Mesendoderm (in vitro differentiated cells): ENCODE results near the gene PLA2G6.
"Not testable (repeated sequence)": the region's sequence is repeated elsewhere in the genome, so short reads cannot be mapped to it uniquely, and the experiment has no call there.

Experiments
- DNase-seq: peaks from one replicate; pipeline ENCODE4 v3.0.0; 2013
- H2AK5ac ChIP-seq: 2 replicates; pipeline ENCODE4 v1.6.1; 2013; ENCODE audit warnings: low read length, inconsistent platforms
- H2BK120ac ChIP-seq: 2 replicates; pipeline ENCODE4 v1.6.1; 2013; ENCODE audit warnings: low read depth, mild to moderate bottlenecking, low read length, moderate library complexity, mixed read lengths
- H2BK15ac ChIP-seq: replicated peaks from 2 replicates; pipeline ENCODE4 v1.6.1; 2013; ENCODE audit warnings: low read depth, mild to moderate bottlenecking, moderate library complexity
- H2BK5ac ChIP-seq: 2 replicates; pipeline ENCODE4 v1.6.1; 2013; ENCODE audit warnings: low read length, inconsistent platforms
- H3K18ac ChIP-seq: 2 replicates; pipeline ENCODE4 v1.6.1; 2013; ENCODE audit warnings: mild to moderate bottlenecking, low read length, mixed read lengths
- H3K23ac ChIP-seq: one replicate; pipeline ENCODE4 v1.6.1; 2013; ENCODE audit warnings: low read length
- H3K27ac ChIP-seq: 2 replicates; pipeline ENCODE4 v1.5.1; 2013; ENCODE audit warnings: low read depth, mild to moderate bottlenecking, inconsistent platforms, low read length, moderate library complexity
- H3K27me3 ChIP-seq: 2 replicates; pipeline ENCODE4 v1.6.1; 2013; ENCODE audit warnings: low read length, control low read depth, mild to moderate bottlenecking, inconsistent platforms; ENCODE audit not compliant: insufficient read depth, poor library complexity
- H3K36me3 ChIP-seq: 2 replicates; pipeline ENCODE4 v1.6.1; 2013; ENCODE audit warnings: low read length, inconsistent platforms; ENCODE audit not compliant: control insufficient read depth, insufficient read depth
- H3K4ac ChIP-seq: one replicate; pipeline ENCODE4 v1.6.1; 2013; ENCODE audit warnings: low read depth, mild to moderate bottlenecking, low read length, moderate library complexity
- H3K4me1 ChIP-seq: 2 replicates; pipeline ENCODE4 v1.6.1; 2013; ENCODE audit warnings: low read depth, low read length, inconsistent platforms; ENCODE audit not compliant: control insufficient read depth
- H3K4me2 ChIP-seq: 2 replicates; pipeline ENCODE4 v1.6.1; 2013; ENCODE audit warnings: low read length
- H3K4me3 ChIP-seq: 2 replicates; pipeline ENCODE4 v1.5.1; 2013; ENCODE audit warnings: mild to moderate bottlenecking, low read length
- H3K56ac ChIP-seq: one replicate; pipeline ENCODE4 v1.6.1; 2013; ENCODE audit warnings: low read length
- H3K79me1 ChIP-seq: 2 replicates; pipeline ENCODE4 v1.6.1; 2013; ENCODE audit warnings: low read length, inconsistent platforms
- H3K79me2 ChIP-seq: 2 replicates; pipeline ENCODE4 v1.6.1; 2013; ENCODE audit warnings: mild to moderate bottlenecking, low read length; ENCODE audit not compliant: control insufficient read depth, insufficient read depth
- H3K9ac ChIP-seq: 2 replicates; pipeline ENCODE4 v1.6.1; 2013; ENCODE audit warnings: low read length, inconsistent platforms
- H4K5ac ChIP-seq: one replicate; pipeline ENCODE4 v1.6.1; 2013; ENCODE audit warnings: low read length
- H4K8ac ChIP-seq: one replicate; pipeline ENCODE4 v1.6.1; 2013; ENCODE audit warnings: low read depth, mild to moderate bottlenecking, control low read depth, low read length, moderate library complexity
- WGBS: extraction: QIAGEN DNeasy Blood & Tissue Kit; methylation state at CpG from one replicate; pipeline ENCODE4 v1.1.7; 2013; ENCODE audit warnings: low lambda C conversion rate, missing lambda C conversion rate; ENCODE audit not compliant: insufficient coverage; ENCODE audit errors: extremely low coverage; 5-methylcytosine and 5-hydroxymethylcytosine counted together

PLA2G6 gene

GRCh38 chr22:38124236-38124974 is 57.2 kb downstream of the PLA2G6 start:
- no peak overlapping the region for H3K4ac ChIP-seq
- H3K79me2 ChIP-seq = no peaks in the 10 kb centered on the region
- H3K79me1 ChIP-seq = no peaks in the 10 kb centered on the region
- no peak overlapping the region for H4K8ac ChIP-seq
- H3K23ac ChIP-seq = no peak overlapping the region
- H2BK15ac ChIP-seq = no peak overlapping the region
- H3K18ac ChIP-seq = no peak overlapping the region
- H2BK120ac ChIP-seq = no peak overlapping the region
- H2AK5ac ChIP-seq = no peak overlapping the region
- no peaks in the 10 kb centered on the region for H3K36me3 ChIP-seq
- H4K5ac ChIP-seq = no peak overlapping the region
- H3K4me3 ChIP-seq = no peak overlapping the region
- no CpG with 5 or more reads among the region's 21 CpGs for WGBS
- H3K56ac ChIP-seq = no peak overlapping the region
- H2BK5ac ChIP-seq = no peak overlapping the region
- DNase-seq = peak; percentile 66
- no peaks in the 10 kb centered on the region for H3K27me3 ChIP-seq
- H3K4me2 ChIP-seq = no peak overlapping the region
- no peak overlapping the region for H3K9ac ChIP-seq
- no peak overlapping the region for H3K27ac ChIP-seq
- no peaks in the 10 kb centered on the region for H3K4me1 ChIP-seq

- no peak overlapping the region for H2AK5ac ChIP-seq
- H3K79me1 ChIP-seq = no peaks in the 10 kb centered on the region
- H3K27me3 ChIP-seq = no peaks in the 10 kb centered on the region
- no peak overlapping the region for H3K9ac ChIP-seq
- no peaks in the 10 kb centered on the region for H3K4me1 ChIP-seq
- H2BK5ac ChIP-seq = no peak overlapping the region
- H4K5ac ChIP-seq = no peak overlapping the region
- H3K36me3 ChIP-seq = no peaks in the 10 kb centered on the region
- no peak overlapping the region for H3K4me3 ChIP-seq
- H3K4me2 ChIP-seq = no peak overlapping the region
- no peak for DNase-seq
- H3K23ac ChIP-seq = no peak overlapping the region
- no peak overlapping the region for H3K56ac ChIP-seq
- no peak overlapping the region for H3K27ac ChIP-seq
- no peak overlapping the region for H3K4ac ChIP-seq
- no peak overlapping the region for H3K18ac ChIP-seq
- WGBS = no CpG with 5 or more reads among the region's 6 CpGs
- H2BK15ac ChIP-seq = no peak overlapping the region
- H2BK120ac ChIP-seq = no peak overlapping the region
- H3K79me2 ChIP-seq = no peaks in the 10 kb centered on the region
- H4K8ac ChIP-seq = no peak overlapping the region
These were observed 59.0 kb downstream of the PLA2G6 start for GRCh38 chr22:38122616-38123015.

- H4K8ac ChIP-seq = no peak overlapping the region
- H3K36me3 ChIP-seq = no peaks in the 10 kb centered on the region
- no peak overlapping the region for H4K5ac ChIP-seq
- H3K27ac ChIP-seq = no peak overlapping the region
- no peaks in the 10 kb centered on the region for H3K4me1 ChIP-seq
- H3K4me2 ChIP-seq = no peak overlapping the region
- H2AK5ac ChIP-seq = no peak overlapping the region
- H3K27me3 ChIP-seq = no peaks in the 10 kb centered on the region
- H2BK15ac ChIP-seq = no peak overlapping the region
- no CpG with 5 or more reads among the region's 28 CpGs for WGBS
- H3K56ac ChIP-seq = no peak overlapping the region
- H3K4ac ChIP-seq = no peak overlapping the region
- H3K23ac ChIP-seq = no peak overlapping the region
- H3K79me2 ChIP-seq = no peaks in the 10 kb centered on the region
- H2BK5ac ChIP-seq = no peak overlapping the region
- H3K79me1 ChIP-seq = no peaks in the 10 kb centered on the region
- no peak overlapping the region for H3K9ac ChIP-seq
- H3K18ac ChIP-seq = no peak overlapping the region
- no peak overlapping the region for H2BK120ac ChIP-seq
- no peak overlapping the region for H3K4me3 ChIP-seq
- no peak for DNase-seq
These were observed 61.1 kb downstream of the PLA2G6 start for GRCh38 chr22:38120359-38121110.

- H2BK15ac ChIP-seq, H3K18ac ChIP-seq, H2BK120ac ChIP-seq, H3K79me1 ChIP-seq, DNase-seq, H2AK5ac ChIP-seq, H3K36me3 ChIP-seq, H3K27ac ChIP-seq, H4K5ac ChIP-seq, H3K27me3 ChIP-seq, H3K56ac ChIP-seq, H3K79me2 ChIP-seq, H3K23ac ChIP-seq, H4K8ac ChIP-seq, H3K4me2 ChIP-seq, H3K4ac ChIP-seq, H3K4me3 ChIP-seq, H3K9ac ChIP-seq, H3K4me1 ChIP-seq, H2BK5ac ChIP-seq: not testable (repeated sequence)
- WGBS = no CpG with 5 or more reads among the region's 2 CpGs
These were observed 62.9 kb downstream of the PLA2G6 start for GRCh38 chr22:38118747-38119146.

- no peak overlapping the region for H2BK120ac ChIP-seq
These were observed 63.4 kb downstream of the PLA2G6 start for GRCh38 chr22:38118182-38118581.

More at GRCh38 chr22:38118182-38118581, 63.4 kb downstream of the PLA2G6 start:
- no peak overlapping the region for H3K27ac ChIP-seq
- H2BK5ac ChIP-seq = no peak overlapping the region
- H3K56ac ChIP-seq = no peak overlapping the region
- H3K4me1 ChIP-seq = no peaks in the 10 kb centered on the region
- no peak for DNase-seq
- no peaks in the 10 kb centered on the region for H3K27me3 ChIP-seq
- H3K4me2 ChIP-seq = no peak overlapping the region
- H3K36me3 ChIP-seq = no peaks in the 10 kb centered on the region
- no peak overlapping the region for H3K23ac ChIP-seq
- H3K18ac ChIP-seq = no peak overlapping the region
- H3K79me2 ChIP-seq = no peaks in the 10 kb centered on the region
- H3K79me1 ChIP-seq = no peaks in the 10 kb centered on the region
- H3K9ac ChIP-seq = no peak overlapping the region
- no peak overlapping the region for H3K4ac ChIP-seq
- no peak overlapping the region for H2BK15ac ChIP-seq
- no CpG with 5 or more reads among the region's 3 CpGs for WGBS
- H3K4me3 ChIP-seq = no peak overlapping the region
- no peak overlapping the region for H4K8ac ChIP-seq
- no peak overlapping the region for H2AK5ac ChIP-seq
- H4K5ac ChIP-seq = no peak overlapping the region
